Stimulated activated effector memory CD8-positive, alpha-beta T cell treated with anti-CD3 and anti-CD28 coated beads, Interleukin-12 subunit alpha, Interleukin-12 subunit beta, amount 100 ng/mL, for 72 hours (primary cell): Measurements from ENCODE around the gene SFT2D2.
"Not testable (repeated sequence)": the region's sequence is repeated elsewhere in the genome, so short reads cannot be mapped to it uniquely, and the experiment has no call there.

Experiments
- ATAC-seq: fragments of 150-1000 bp; cut with Tn5 transposase; 2 replicates; pipeline ENCODE4 v1.10.0; 2021
- DNase-seq, 2 donors: peaks; one replicate each; pipeline ENCODE4 v3.0.0; 2021 to 2022; ENCODE audit warnings: low spot score in 2 of 2
- H3K27ac Mint-ChIP-seq: one replicate; pipeline ENCODE4 v1.8.0; 2022; ENCODE audit warnings: mild to moderate bottlenecking, mixed read lengths
- H3K36me3 Mint-ChIP-seq: one replicate; pipeline ENCODE4 v1.8.0; 2022; ENCODE audit warnings: mild to moderate bottlenecking, mixed read lengths
- H3K4me1 Mint-ChIP-seq: one replicate; pipeline ENCODE4 v1.8.0; 2022; ENCODE audit warnings: mixed read lengths
- H3K4me3 Mint-ChIP-seq: one replicate; pipeline ENCODE4 v1.8.0; 2022; ENCODE audit warnings: mild to moderate bottlenecking, mixed read lengths
- H3K9me3 Mint-ChIP-seq: one replicate; pipeline ENCODE4 v1.8.0; 2022; ENCODE audit warnings: mixed read lengths

The SFT2D2 gene

GRCh38 chr1:168225476-168226190 is at the start of gene SFT2D2:
SFT2D2 (plus strand) TSS chr1:168226004; CDS start chr1:168226080, 76 bp downstream.
- DNase-seq = peak; percentile 70 to 89
- peak; percentile 95 for ATAC-seq
- peak within 1 kb of the TSS; percentile 74 for H3K4me3 Mint-ChIP-seq
- peak within 1 kb of the TSS; percentile 89 for H3K27ac Mint-ChIP-seq
- H3K36me3 Mint-ChIP-seq = peaks cover 31% of the 10 kb centered on the region
- peaks cover 41% of the 10 kb centered on the region for H3K4me1 Mint-ChIP-seq
- H3K9me3 Mint-ChIP-seq = no peaks in the 10 kb centered on the region

GRCh38 chr1:168178227-168178637 is 47.6 kb upstream of the SFT2D2 start:
- no peak overlapping the region for H3K4me3 Mint-ChIP-seq
- peaks cover 8% of the 10 kb centered on the region for H3K36me3 Mint-ChIP-seq
- H3K27ac Mint-ChIP-seq = no peak overlapping the region
- H3K9me3 Mint-ChIP-seq = no peaks in the 10 kb centered on the region
- no peaks in the 10 kb centered on the region for H3K4me1 Mint-ChIP-seq
- DNase-seq (no peak), ATAC-seq (no peak)

DNA sequence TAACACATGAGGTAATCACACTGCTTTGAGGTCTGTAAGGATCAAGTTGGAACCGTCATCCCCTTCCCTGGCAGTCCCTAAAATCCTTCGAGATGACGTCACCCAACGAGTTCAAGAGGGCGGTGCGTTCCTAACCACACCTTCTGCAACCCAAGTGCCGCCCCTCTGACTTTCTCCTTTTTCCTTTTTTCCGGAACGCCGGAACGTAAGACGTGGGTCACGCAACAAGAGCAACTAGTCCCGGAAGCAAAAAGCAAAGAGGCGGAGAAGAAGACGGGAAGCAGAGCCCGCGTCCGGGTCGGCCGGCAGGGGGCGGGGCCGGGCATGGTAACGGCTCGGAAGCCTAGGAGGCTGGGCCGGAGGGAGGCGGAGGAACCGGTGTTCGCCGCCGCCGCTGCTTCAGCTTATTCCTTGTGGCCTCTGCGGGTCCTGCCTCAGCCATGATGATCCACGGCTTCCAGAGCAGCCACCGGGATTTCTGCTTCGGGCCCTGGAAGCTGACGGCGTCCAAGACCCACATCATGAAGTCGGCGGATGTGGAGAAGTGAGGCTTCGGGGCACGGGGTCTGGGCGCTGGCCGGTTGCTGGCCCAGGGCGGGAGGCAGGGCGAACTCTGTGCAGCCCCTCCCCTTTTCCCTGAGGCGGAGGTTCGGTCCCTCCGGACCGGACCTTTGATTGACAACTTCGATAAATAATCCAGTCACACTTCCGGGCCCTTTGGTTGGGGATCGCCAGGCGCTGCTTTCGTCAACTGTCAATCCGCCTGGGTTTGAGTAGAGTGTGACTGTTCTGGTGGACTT is 47.0 kb upstream of the SFT2D2 start, which contains the start of gene TIPRL:
Gene TIPRL (plus strand): TSS at position 325 of the 800 bp plus-strand sequence. CDS start 116 bp downstream, at position 441.
- no peak within 1 kb of the TSS for H3K4me3 Mint-ChIP-seq
- H3K4me1 Mint-ChIP-seq = no peaks in the 10 kb centered on the region
- peak; percentile 89 to 98 for DNase-seq
- H3K36me3 Mint-ChIP-seq = peaks cover 10% of the 10 kb centered on the region
- no peaks in the 10 kb centered on the region for H3K9me3 Mint-ChIP-seq
- no peak within 1 kb of the TSS for H3K27ac Mint-ChIP-seq
- peak; percentile 94 for ATAC-seq

GRCh38 chr1:168179438-168180147 is 46.2 kb upstream of the SFT2D2 start:
- peaks cover 12% of the 10 kb centered on the region for H3K36me3 Mint-ChIP-seq
- no peak overlapping the region for H3K27ac Mint-ChIP-seq
- no peak overlapping the region for H3K4me3 Mint-ChIP-seq
- H3K9me3 Mint-ChIP-seq = no peaks in the 10 kb centered on the region
- DNase-seq (peak in 1 of 2 donors; percentile 62), ATAC-seq (no peak)
- no peaks in the 10 kb centered on the region for H3K4me1 Mint-ChIP-seq

DNA sequence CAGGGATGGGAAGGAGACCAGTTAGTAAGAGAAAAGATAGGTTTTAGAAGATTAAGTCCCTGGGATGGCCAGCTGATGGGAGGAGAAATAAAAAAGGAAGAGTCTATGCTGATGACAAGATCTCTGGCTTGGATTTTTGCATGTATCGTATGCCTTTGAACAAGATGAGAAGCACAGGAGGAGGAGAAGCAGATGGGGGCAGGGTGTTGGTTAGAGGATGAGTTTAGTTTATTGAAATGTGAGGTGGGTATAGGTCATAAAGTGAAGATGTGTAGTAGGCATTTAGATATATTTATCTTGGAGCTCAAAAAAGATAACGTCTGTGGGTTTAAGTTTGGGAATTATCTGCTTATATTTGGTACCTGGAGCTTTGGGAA is 45.7 kb upstream of the SFT2D2 start:
- no peak for ATAC-seq
- no peak overlapping the region for H3K27ac Mint-ChIP-seq
- H3K36me3 Mint-ChIP-seq = peaks cover 18% of the 10 kb centered on the region
- DNase-seq = no peak
- no peaks in the 10 kb centered on the region for H3K9me3 Mint-ChIP-seq
- no peak overlapping the region for H3K4me3 Mint-ChIP-seq
- no peaks in the 10 kb centered on the region for H3K4me1 Mint-ChIP-seq

- H3K36me3 Mint-ChIP-seq = peaks cover 28% of the 10 kb centered on the region
- ATAC-seq, H3K9me3 Mint-ChIP-seq, H3K4me1 Mint-ChIP-seq, H3K4me3 Mint-ChIP-seq, H3K27ac Mint-ChIP-seq, DNase-seq: not testable (repeated sequence)
Observed at GRCh38 chr1:168181063-168181720, 44.6 kb upstream of the SFT2D2 start.

DNA sequence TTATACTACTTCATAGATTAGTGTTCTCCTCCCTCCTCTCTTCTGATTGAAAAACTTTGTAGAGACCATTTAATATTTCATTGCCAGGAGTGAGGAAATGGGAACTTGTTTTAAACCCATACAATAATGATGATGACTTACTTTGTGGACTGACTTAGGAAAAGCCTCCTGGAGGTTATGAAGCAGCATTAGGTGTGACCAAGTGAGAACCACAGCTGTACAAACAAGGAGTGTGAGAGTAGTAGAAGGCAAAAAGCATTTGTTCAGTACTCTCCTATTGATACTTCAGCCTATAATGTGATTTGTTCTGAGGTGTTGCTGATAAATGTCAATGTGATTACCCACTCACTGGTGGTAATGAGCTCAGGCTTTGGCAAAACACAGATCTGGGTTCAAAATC is 38.6 kb upstream of the SFT2D2 start:
- peaks cover 80% of the 10 kb centered on the region for H3K36me3 Mint-ChIP-seq
- DNase-seq (no peak), ATAC-seq (no peak)
- H3K4me3 Mint-ChIP-seq = no peak overlapping the region
- no peaks in the 10 kb centered on the region for H3K4me1 Mint-ChIP-seq
- H3K27ac Mint-ChIP-seq = peak overlapping the region; percentile 20
- H3K9me3 Mint-ChIP-seq = no peaks in the 10 kb centered on the region

DNA sequence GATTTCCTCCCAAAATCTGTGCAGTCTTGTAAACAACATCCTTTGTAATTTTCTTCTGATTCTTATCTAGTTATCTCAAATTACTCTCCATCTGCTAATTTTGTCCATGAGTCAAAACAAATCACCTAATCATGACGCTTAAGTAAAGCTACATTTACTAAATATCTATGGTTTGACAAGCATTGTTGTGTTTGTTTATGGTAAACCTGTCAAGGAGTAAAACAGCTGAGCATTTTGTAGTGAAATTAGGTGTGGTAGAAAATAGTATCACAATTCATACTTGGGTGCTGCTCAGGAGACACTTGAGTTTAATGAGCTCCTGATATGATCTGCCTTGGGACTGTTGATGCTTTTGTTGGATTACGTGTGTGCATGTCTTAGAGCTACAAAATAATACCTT is 35.4 kb upstream of the SFT2D2 start:
- DNase-seq = no peak
- Mint-ChIP-seq H3K27ac (no peak overlapping the region), H3K36me3 (peaks cover 88% of the 10 kb centered on the region), H3K4me3 (no peak overlapping the region), H3K9me3 (no peaks in the 10 kb centered on the region), H3K4me1 (no peaks in the 10 kb centered on the region)
- ATAC-seq = no peak

GRCh38 chr1:168195199-168196135 is 30.3 kb upstream of the SFT2D2 start:
- ATAC-seq (no peak), DNase-seq (no peak)
- Mint-ChIP-seq H3K4me1 (no peaks in the 10 kb centered on the region), H3K4me3 (no peak overlapping the region), H3K27ac (peak overlapping the region; percentile 2), H3K9me3 (no peaks in the 10 kb centered on the region), H3K36me3 (peaks cover 86% of the 10 kb centered on the region)

- Mint-ChIP-seq H3K27ac (no peak overlapping the region), H3K36me3 (peaks cover 80% of the 10 kb centered on the region), H3K9me3 (no peaks in the 10 kb centered on the region), H3K4me1 (no peaks in the 10 kb centered on the region), H3K4me3 (no peak overlapping the region)
- peak; percentile 48 for ATAC-seq
- DNase-seq = no peak
Observed at GRCh38 chr1:168199056-168199455, 26.7 kb upstream of the SFT2D2 start.

GRCh38 chr1:168202941-168203654 is 22.7 kb upstream of the SFT2D2 start:
- Mint-ChIP-seq H3K36me3 (peaks cover 53% of the 10 kb centered on the region), H3K4me1 (no peaks in the 10 kb centered on the region), H3K9me3 (no peaks in the 10 kb centered on the region), H3K4me3 (no peak overlapping the region), H3K27ac (no peak overlapping the region)
- DNase-seq (no peak), ATAC-seq (no peak)

DNA sequence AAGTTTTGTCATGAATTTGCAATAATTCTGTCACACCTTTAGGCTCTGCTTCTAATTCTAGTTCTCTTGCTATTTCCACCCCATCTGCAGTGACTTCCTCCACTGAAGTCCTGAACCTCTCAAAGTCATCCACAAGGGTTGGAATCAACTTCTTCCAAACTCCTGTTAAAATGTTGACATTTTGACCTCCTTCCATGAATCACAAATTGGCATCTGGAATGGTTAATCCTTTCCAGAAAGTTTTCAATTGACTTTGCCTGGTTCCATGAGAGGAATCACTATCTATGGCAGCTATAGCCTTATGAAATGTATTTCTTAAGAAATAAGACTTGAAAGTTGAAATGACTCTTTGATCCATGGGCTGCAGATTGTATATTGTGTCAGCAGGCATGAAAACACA is 19.7 kb upstream of the SFT2D2 start:
- no peaks in the 10 kb centered on the region for H3K4me1 Mint-ChIP-seq
- no peaks in the 10 kb centered on the region for H3K9me3 Mint-ChIP-seq
- DNase-seq (no peak), ATAC-seq (no peak)
- H3K36me3 Mint-ChIP-seq = peaks cover 23% of the 10 kb centered on the region
- H3K4me3 Mint-ChIP-seq = no peak overlapping the region
- no peak overlapping the region for H3K27ac Mint-ChIP-seq

- not testable (repeated sequence) for H3K27ac Mint-ChIP-seq, H3K4me1 Mint-ChIP-seq, ATAC-seq, H3K36me3 Mint-ChIP-seq, H3K4me3 Mint-ChIP-seq, DNase-seq, H3K9me3 Mint-ChIP-seq
Observed at GRCh38 chr1:168207673-168208072, 18.1 kb upstream of the SFT2D2 start.

- no peak overlapping the region for H3K27ac Mint-ChIP-seq
- no peaks in the 10 kb centered on the region for H3K36me3 Mint-ChIP-seq
- H3K4me1 Mint-ChIP-seq = no peaks in the 10 kb centered on the region
- no peak overlapping the region for H3K4me3 Mint-ChIP-seq
- H3K9me3 Mint-ChIP-seq = peaks cover 10% of the 10 kb centered on the region
- ATAC-seq (no peak), DNase-seq (no peak)
Observed at GRCh38 chr1:168210312-168210711, 15.5 kb upstream of the SFT2D2 start.
